A172 (cell line): Measurements from ENCODE around the gene CACNB4. TPM values are rescaled to one million over a fixed set of nuclear protein-coding genes. Genes with fewer than 3 reads are reported as not detected.
A peak's percentile ranks its signal among the peaks of the same experiment; 100 is the strongest.

Source experiments
- DNase-seq: peaks from one replicate; pipeline ENCODE4 v3.0.0-alpha.2; 2015; ENCODE audit warnings: low spot score
- total RNA-seq: library from RNA; depleted of rRNA; stranded (reverse); fragments of >200 nt; shearing (Covaris generic); gene quantifications from 2 replicates; pipeline ENCODE4 v1.2.3, GENCODE V29; 2014

Gene CACNB4
- total RNA-seq, 1 experiment from 2014 or later, result 2.2 TPM

- DNase-seq, result no peak
These were observed 9.6 kb downstream of the CACNB4 start for GRCh38 chr2:152089238-152089637.

GRCh38 chr2:152088006-152088405, 10.8 kb downstream of the CACNB4 start:
- no peak for DNase-seq

GRCh38 chr2:152086231-152086630, 12.6 kb downstream of the CACNB4 start:
- no peak for DNase-seq

GRCh38 chr2:152084076-152084475, 14.8 kb downstream of the CACNB4 start:
- no peak for DNase-seq

GRCh38 chr2:152083202-152083875, 15.5 kb downstream of the CACNB4 start:
- no peak for DNase-seq

- no peak for DNase-seq
These were observed 20.2 kb downstream of the CACNB4 start for GRCh38 chr2:152078662-152079061.

- no peak for DNase-seq
These were observed 20.8 kb downstream of the CACNB4 start for GRCh38 chr2:152078023-152078422.

GRCh38 chr2:152075461-152076050, 23.3 kb downstream of the CACNB4 start:
- no peak for DNase-seq

- no peak for DNase-seq
These were observed 26.8 kb downstream of the CACNB4 start for GRCh38 chr2:152072011-152072410.

GRCh38 chr2:152071518-152071917, 27.3 kb downstream of the CACNB4 start:
- DNase-seq, result no peak

GRCh38 chr2:152071092-152071491, 27.8 kb downstream of the CACNB4 start:
- DNase-seq, result no peak

- no peak for DNase-seq
These were observed 30.6 kb downstream of the CACNB4 start for GRCh38 chr2:152068226-152068625.

- DNase-seq, result no peak
These were observed 31.0 kb downstream of the CACNB4 start for GRCh38 chr2:152067823-152068222.

GRCh38 chr2:152065945-152066344, 32.9 kb downstream of the CACNB4 start:
- DNase-seq, result no peak

GRCh38 chr2:152064001-152064400, 34.8 kb downstream of the CACNB4 start:
- no peak for DNase-seq

GRCh38 chr2:152063325-152063924, 35.4 kb downstream of the CACNB4 start:
- no peak for DNase-seq

- peak; percentile 60 for DNase-seq
These were observed 36.4 kb downstream of the CACNB4 start for GRCh38 chr2:152062125-152063091.

GRCh38 chr2:152061383-152061782, 37.5 kb downstream of the CACNB4 start:
- DNase-seq, result no peak

- DNase-seq, result no peak
These were observed 40.2 kb downstream of the CACNB4 start for GRCh38 chr2:152058655-152059054.

- no peak for DNase-seq
These were observed 42.4 kb downstream of the CACNB4 start for GRCh38 chr2:152056418-152056817.

- DNase-seq, result peak; percentile 15
These were observed 43.3 kb downstream of the CACNB4 start for GRCh38 chr2:152055366-152056108.
